ENCODE data around the gene FAM47E.
"Not testable (repeated sequence)": the region's sequence is repeated elsewhere in the genome, so short reads cannot be mapped to it uniquely, and the experiment has no call there.

FAM47E gene

DNA sequence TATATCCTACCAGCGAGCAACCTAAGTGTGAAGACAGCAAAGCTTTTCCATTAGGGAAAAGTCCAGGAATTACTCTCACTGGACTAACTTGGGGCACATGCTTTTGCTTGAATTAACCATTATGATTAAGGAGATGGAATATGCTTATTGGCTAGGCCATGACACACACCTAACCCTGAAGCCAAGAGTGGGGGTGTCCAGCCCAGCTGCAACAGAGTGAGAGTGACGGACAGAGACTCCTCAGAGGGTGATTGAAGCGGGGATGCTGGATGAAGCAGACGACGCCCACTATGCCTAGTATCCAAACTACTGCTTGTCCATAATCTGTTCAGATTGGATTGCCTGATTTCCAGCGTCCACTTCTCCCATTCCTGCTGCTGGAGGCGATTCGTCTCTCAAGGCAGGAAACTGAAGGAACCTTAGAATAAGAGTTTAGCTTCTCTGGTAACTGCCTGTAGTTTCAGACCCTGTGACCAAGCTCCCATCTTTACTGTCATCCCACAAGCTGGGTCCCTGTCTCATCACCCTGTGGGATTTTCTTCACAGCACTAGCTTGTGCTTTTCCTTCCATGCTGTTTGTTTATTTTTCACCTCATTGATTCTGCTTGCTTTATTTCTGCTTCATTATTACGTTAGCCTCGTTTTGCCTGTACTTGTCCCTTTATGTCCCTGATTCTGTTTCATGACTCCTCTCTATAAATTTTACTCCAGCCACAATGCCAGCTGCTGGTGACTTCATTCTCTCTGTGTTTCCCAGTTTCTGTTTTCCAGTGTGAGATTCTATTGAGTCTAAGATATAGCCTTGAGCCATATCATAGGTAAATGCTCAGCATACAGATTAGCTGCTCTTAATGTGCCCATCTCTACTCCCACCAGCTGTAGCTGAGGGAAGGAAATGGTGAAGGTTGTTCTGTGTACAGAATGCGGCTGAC, 19.0 kb downstream of the FAM47E start:
- DNase-seq = no peak

- DNase-seq = no peak
Observed at GRCh38 chr4:76271248-76271647, 19.7 kb downstream of the FAM47E start.

- no peak for DNase-seq
Observed at GRCh38 chr4:76272073-76272472, 20.6 kb downstream of the FAM47E start.

DNA sequence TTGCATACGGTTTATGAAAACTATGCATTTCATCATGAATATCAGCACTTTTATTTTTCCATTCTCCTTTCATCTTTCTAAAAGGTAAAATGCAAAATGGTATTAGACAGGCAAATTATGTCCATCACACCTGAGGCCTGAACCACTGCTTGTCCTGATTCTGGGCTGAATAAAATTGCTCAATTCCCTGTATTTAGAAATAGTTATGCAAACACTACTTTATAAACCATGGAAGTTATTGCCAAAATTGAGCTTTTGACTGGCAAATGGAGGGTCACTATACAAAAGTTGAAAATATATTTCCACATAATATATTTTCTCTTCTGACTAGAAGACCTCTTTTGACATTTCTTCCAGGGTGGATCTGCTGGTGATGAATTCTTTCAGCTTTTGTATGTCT, 21.1 kb downstream of the FAM47E start:
- DNase-seq = no peak

DNA sequence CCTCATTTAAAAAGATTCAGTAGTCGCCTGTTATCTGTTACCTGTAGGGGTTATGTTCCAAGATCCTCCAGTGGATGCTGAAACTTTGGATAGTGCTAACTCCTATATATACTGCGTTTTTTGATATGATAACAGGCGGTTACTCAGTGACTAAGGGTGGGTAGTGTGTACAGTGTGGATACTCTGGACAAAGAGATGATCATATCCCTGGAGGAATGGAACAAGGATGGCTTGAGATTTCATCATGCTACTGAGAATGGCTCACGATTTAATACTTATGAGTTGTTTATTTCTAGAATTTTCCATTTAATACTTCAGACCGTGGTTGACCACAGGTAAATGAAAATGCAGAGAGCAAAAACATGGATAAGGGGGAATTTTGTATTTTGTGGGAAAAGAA, 21.5 kb downstream of the FAM47E start:
- DNase-seq = no peak

DNA sequence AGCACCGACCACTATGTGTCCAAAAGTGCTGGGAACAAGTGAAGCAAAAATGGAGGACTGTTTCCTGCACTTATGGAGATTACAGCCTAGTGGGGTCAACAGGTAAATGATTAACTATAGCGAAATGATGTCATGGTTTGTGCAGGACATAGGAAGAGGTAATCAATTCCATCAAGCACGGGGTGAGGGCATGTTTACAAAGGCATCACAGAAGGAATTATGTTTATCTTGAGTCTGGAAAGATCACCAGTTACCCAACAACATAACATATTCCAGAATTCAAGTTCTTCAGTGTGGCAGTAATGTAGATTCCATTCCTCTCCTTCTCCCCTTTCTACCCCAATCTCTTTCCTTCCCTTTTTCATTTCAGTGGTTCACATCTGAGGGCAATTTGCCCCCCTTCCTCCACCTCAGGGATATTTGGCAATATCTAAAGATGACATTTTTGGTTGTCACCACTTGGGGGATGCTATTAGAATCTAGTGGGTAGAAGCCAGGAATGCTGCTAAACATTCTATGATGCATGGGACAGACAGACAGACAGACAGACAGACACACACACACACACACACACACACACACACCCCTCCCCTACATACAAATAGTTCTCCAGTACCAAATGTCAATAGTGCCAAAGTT, 24.1 kb downstream of the FAM47E start:
- no peak for DNase-seq

- no peak for DNase-seq
Observed at GRCh38 chr4:76276813-76277212, 25.3 kb downstream of the FAM47E start.

DNA sequence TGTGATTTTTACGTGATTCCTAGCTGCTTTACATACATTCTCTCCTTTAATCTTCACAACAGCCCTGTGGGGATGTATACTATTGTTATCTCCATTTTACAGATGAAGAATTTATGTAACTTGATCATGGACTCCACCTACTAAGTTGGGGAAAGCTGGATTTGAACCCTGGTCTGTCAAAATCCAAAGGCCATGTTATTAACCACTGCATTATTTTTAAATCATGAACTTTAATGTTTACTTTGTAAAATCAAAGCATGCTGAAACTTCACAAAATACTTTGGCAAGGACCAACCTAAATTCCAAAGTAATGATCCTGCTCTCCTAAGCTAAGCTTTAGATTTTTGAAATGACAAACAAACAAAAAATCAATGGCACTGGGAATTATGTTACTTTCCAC, 26.1 kb downstream of the FAM47E start:
- no peak for DNase-seq

DNA sequence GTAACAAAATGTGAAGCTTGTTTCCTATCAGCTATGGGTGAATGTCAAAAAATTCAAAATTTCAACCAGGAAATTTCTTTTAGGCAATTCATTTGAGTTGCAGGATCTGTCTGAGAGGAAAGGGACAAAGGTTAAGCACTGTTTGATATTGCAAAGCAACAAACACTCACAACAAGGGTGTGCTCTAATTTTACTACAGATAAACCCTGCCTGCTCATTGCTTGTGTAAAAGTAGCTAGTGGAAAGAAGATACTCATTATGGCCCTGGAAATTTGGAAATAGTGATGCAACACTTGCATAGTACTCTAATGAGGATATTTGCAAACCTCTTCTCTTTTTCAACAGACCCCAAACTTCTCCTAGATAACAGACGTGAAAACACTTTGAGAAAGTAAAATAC, 27.1 kb downstream of the FAM47E start:
- no peak for DNase-seq

- no peak for DNase-seq
Observed at GRCh38 chr4:76279462-76279861, 27.9 kb downstream of the FAM47E start.

- no peak for DNase-seq
Observed at GRCh38 chr4:76280488-76281441, 29.2 kb downstream of the FAM47E start.

DNA sequence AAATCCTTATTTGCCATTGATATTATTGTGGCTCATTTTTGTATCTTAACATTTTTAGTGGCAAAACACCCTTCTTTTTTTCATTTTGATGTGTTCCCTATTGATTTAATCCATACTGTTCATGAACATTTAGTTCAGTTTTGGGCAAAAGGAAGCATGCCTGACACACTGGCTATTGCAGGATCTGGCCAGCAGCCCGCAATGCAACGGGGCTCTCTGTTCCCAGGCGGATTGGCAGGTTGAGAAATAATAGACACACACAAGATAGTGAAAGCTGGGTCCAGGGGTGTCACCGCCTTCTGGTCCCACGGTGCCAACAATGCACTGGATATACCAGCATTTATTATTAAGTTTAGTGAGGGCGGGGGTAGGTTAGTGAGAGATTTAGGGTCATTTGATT, 30.1 kb downstream of the FAM47E start:
- DNase-seq = not testable (repeated sequence)

- DNase-seq = no peak
Observed at GRCh38 chr4:76282941-76283689, 31.6 kb downstream of the FAM47E start.

DNA sequence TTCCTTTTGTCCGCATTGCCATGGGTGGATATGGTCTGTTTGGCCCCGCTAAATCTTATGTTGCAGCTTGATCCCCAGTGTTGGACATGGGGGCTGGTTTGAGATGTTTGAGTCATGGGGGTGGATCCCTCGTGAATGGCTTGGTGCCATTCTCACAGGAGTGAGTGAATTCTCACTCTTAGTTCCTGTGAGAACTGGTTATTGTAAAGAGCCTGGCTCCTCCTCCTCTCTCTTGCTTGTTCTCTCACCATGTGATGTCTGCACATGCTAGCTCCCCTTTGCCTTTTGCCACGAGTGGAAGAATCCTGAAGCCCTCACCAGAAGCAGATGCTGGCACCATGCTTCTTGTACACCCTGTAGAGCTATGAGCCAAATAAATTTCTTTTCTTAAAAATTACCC, 32.4 kb downstream of the FAM47E start:
- DNase-seq = no peak

DNA sequence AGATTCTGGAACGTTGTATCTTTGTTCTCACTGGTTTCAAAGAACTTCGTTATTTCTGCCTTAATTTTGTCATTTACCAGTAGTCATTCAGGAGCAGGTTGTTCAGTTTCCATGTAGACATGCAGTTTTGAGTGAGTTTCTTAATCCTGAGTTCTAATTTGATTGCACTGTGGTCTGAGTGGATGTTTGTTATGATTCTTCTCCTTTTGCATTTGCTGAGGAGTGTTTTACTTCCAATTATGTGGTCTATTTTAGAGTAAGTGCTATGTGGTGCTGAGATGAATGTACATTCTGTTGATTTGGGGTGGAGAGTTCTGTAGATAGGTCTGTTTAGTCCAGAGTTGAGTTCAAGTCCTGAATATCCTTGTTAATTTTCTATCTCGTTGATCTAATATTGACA, 36.3 kb downstream of the FAM47E start:
- not testable (repeated sequence) for DNase-seq

GRCh38 chr4:76292730-76293129, 41.2 kb downstream of the FAM47E start:
- DNase-seq = no peak

DNA sequence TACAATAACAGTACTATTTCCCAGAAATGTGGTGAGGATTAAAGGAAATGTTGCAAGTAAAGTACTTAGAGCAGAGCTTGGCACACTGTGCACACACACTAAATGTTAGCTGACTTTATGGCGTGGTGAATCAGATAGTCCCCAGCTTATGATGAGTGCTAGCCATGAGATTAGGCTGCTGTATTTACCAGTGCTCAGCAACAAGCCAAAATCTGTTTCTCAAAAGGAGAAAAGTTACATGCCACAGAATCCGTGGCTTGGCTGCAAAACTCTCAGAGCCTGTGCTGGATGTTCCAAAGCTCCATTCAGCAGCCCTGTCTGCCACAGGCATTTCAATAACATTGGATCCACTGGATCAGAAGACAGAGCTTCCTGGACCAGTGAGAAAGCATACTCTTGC, 42.3 kb downstream of the FAM47E start:
- DNase-seq = no peak

GRCh38 chr4:76296286-76296820, 44.8 kb downstream of the FAM47E start:
- peak; percentile 56 for DNase-seq

DNA sequence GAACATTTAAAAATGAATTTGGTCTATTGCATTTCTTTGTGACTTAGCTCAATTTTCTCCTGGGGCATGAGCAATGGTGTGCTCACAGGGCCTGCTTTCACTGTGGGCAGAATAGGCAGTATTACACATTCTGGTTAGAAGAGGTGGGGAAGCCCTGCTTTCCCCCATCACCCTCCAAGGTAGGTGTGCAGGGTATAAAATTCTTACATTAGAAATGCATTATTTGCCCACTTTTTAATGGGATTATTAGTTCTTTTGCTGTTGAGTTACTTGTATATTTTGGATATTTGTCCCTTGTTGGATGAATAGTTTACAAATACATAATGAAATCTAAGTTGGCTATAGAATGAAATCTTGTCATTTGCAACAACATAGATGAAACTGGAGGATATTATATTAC, 46.7 kb downstream of the FAM47E start:
- no peak for DNase-seq

GRCh38 chr4:76300012-76300411, 48.5 kb downstream of the FAM47E start:
- DNase-seq = peak; percentile 48

GRCh38 chr4:76301068-76301774, 49.7 kb downstream of the FAM47E start:
- peak; percentile 81 for DNase-seq

DNA sequence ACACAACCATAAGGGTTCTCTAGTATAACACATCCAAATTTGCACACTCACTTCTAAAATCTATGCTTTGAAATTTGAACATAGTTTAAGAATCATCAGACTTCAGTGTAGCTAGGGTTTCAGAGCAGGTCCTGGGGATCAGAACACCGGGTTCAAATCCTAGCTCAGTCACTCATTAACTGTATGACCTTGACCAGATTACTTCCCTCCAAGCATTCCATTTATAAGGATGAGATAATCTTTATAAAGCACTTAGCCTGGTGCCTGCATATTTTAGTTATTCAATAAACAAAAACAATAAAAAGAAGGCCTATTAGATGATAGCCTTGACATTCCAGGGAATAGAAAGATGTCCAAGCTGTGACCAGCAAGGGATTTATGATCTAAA, 50.2 kb downstream of the FAM47E start:
- DNase-seq = no peak
